Measurements from ENCODE around the gene PLD4. TPM values are rescaled to one million over a fixed set of nuclear protein-coding genes. Genes with fewer than 3 reads are reported as not detected.

Gene PLD4
- polyA plus RNA-seq, 3 donors = 12.2 to 15.5 (median 15.1) TPM

DNA sequence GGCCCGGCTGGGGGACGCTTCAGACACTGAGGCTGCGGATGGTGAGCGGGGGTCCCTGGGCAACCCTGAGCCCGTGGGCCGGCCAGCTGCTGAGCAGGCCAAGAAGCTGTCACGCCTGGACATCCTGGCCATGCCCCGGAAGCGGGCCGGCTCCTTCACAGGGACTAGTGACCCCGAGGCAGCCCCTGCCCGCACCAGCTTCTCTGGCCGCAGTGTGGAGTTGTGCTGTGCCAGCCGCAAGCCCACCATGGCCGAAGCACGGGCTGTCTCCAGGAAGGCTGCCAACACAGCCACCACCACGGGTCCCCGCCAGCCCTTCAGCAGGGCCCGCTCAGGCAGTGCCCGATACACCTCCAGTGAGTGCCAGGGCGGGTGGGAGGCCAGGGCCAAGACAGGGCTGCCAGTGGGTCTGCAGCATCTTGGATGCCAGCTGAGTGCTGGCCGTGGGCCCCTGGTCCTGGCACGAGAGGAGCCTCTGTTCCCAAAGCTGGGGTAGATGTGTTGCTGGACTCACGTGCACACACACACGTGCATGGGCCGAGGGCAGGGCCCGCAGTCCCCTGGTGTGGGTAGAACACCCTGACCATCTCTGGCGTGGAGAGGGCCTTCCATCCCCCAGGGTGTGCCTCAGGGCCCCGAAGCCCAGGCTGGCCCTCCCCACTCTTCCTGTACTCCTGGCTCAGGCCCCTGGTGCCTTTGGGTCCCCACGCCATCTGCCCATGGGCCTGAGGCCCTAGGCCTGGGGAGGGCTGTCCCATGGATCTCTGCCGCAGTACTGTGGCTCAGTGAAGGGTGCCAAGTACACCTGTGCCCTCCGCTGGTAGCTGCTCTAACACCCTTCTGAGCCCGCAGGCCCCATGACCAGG is 36.8 kb upstream of the PLD4 start:
- no peak overlapping the region for H3K4me3 Mint-ChIP-seq
- Histone ChIP-seq H3K4me1 (ENCODE audit: control insufficient read depth in 1 of 2, insufficient read depth in 2 of 2, low read length in 2 of 2) (no peaks in the 10 kb centered on the region), H3K27ac (ENCODE audit: low read depth in 1 of 2, low read length in 2 of 2) (no peak overlapping the region), H2AFZ (ENCODE audit: insufficient read depth, low read depth, low read length, poor library complexity, severe bottlenecking) (no peak overlapping the region), H3K36me3 (replicated peaks in 1 of 2; ENCODE audit: control insufficient read depth in 1 of 2, insufficient read depth in 2 of 2, low read length in 2 of 2) (no peaks in the 10 kb centered on the region), H3K4me3 (replicated peaks in 1 of 3; ENCODE audit: low read depth in 2 of 3, low read length in 3 of 3) (no peak overlapping the region), H3K9ac (ENCODE audit: insufficient read depth, low read length, poor library complexity, severe bottlenecking) (no peak overlapping the region), H3K9me3 (replicated peaks in 1 of 2; ENCODE audit: control insufficient read depth in 1 of 2, insufficient read depth in 1 of 2, low read length in 2 of 2) (no peaks in the 10 kb centered on the region), H3K79me2 (ENCODE audit: insufficient read depth, low read length) (no peaks in the 10 kb centered on the region), H4K20me1 (ENCODE audit: insufficient read depth, low read length) (no peaks in the 10 kb centered on the region), H3K4me2 (replicated peaks; ENCODE audit: extremely low read depth, low read length, poor library complexity, severe bottlenecking) (no peak overlapping the region), H3K27me3 (ENCODE audit: control insufficient read depth in 2 of 2, insufficient read depth in 2 of 2, low read length in 2 of 2) (no peaks in the 10 kb centered on the region)
- H3K9me3 Mint-ChIP-seq = peaks cover 0 to 2% (median 0%) of the 10 kb centered on the region in 7 donors
- no peaks in the 10 kb centered on the region for H3K36me3 Mint-ChIP-seq
- TF ChIP-seq, protein P1, sequence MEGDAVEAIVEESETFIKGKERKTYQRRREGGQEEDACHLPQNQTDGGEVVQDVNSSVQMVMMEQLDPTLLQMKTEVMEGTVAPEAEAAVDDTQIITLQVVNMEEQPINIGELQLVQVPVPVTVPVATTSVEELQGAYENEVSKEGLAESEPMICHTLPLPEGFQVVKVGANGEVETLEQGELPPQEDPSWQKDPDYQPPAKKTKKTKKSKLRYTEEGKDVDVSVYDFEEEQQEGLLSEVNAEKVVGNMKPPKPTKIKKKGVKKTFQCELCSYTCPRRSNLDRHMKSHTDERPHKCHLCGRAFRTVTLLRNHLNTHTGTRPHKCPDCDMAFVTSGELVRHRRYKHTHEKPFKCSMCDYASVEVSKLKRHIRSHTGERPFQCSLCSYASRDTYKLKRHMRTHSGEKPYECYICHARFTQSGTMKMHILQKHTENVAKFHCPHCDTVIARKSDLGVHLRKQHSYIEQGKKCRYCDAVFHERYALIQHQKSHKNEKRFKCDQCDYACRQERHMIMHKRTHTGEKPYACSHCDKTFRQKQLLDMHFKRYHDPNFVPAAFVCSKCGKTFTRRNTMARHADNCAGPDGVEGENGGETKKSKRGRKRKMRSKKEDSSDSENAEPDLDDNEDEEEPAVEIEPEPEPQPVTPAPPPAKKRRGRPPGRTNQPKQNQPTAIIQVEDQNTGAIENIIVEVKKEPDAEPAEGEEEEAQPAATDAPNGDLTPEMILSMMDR (IDR thresholded peaks at IDR 0.05) = no peak
- H3K4me1 Mint-ChIP-seq = no peaks in the 10 kb centered on the region
- intact Hi-C loops (cut with micrococcal nuclease) = no loop called here
- H3K27me3 Mint-ChIP-seq (ENCODE audit: low read depth in 3 of 3) = peaks cover 0 to 3% (median 1%) of the 10 kb centered on the region in 3 donors
- WGBS (ENCODE audit: insufficient coverage) = 91% methylated on average over 33 of the region's 33 CpGs
- no peak overlapping the region for H3K27ac Mint-ChIP-seq
- DNase-seq = no peak

DNA sequence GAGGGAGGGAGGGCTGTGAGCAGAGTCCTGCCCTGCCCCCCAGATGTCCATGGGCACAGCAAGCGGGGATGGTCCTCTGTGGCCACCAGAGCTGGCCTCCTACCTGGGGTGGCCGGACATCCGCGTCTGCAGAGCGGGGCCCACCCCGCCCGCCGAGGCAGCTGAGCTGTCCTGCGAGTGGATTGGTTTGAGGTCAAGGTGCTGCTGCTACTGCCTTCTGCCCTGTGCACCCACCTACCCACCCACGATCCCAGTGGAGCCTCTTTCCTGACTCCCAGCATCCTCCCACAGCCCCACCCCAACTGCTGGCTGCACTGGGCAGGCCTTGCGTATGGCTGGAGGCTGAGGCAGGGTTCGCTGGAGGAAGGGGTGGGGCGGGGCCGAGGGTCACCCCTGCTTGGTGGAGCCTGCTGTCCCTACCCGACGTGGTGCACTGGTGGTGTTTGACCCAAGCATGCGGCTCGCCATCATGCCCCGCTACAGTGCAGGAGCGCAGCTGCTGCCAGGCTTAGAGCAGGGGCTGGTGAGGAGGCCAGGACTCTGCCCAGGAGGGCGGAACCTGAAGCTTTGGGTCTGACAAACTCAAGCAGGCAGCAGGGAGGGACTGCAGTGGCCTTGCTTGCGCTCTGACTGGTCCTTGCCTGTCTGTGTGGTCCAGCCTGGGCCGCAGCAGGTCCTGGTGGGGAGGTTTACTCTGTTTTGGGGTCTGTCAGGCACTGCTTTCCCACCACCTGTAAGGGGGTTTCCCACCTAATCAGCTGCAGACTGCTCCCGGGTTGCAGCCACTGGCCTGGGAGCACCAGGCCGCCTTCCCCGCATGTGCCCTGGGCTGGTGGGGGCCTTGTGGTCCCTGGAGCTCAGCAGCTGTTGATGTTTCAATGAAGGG is 35.9 kb upstream of the PLD4 start:
- WGBS (ENCODE audit: insufficient coverage) = 99% methylated on average over 17 of the region's 26 CpGs
- H3K27me3 Mint-ChIP-seq (ENCODE audit: low read depth in 3 of 3) = peaks cover 0 to 4% (median 1%) of the 10 kb centered on the region in 3 donors

More for the DNA sequence above, 35.9 kb upstream of the PLD4 start:
- TF ChIP-seq, protein P1 (IDR thresholded peaks at IDR 0.05) = no peak
- no peak overlapping the region for H3K27ac Mint-ChIP-seq
- intact Hi-C loops (cut with micrococcal nuclease) = no loop called here
- H3K9me3 Mint-ChIP-seq = peaks cover 0 to 2% (median 0%) of the 10 kb centered on the region in 7 donors
- H3K36me3 ChIP-seq (replicated peaks in 1 of 2; ENCODE audit: control insufficient read depth in 1 of 2, insufficient read depth in 2 of 2, low read length in 2 of 2) = no peaks in the 10 kb centered on the region
- H4K20me1 ChIP-seq (ENCODE audit: insufficient read depth, low read length) = no peaks in the 10 kb centered on the region
- H3K79me2 ChIP-seq (ENCODE audit: insufficient read depth, low read length) = no peaks in the 10 kb centered on the region
- no peaks in the 10 kb centered on the region for H3K9me3 ChIP-seq (replicated peaks in 1 of 2; ENCODE audit: control insufficient read depth in 1 of 2, insufficient read depth in 1 of 2, low read length in 2 of 2)
- no peaks in the 10 kb centered on the region for H3K4me1 ChIP-seq (ENCODE audit: control insufficient read depth in 1 of 2, insufficient read depth in 2 of 2, low read length in 2 of 2)
- H2AFZ ChIP-seq (ENCODE audit: insufficient read depth, low read depth, low read length, poor library complexity, severe bottlenecking) = no peak overlapping the region
- H3K27me3 ChIP-seq (ENCODE audit: control insufficient read depth in 2 of 2, insufficient read depth in 2 of 2, low read length in 2 of 2) = no peaks in the 10 kb centered on the region
- H3K36me3 Mint-ChIP-seq = no peaks in the 10 kb centered on the region
- DNase-seq = no peak
- no peaks in the 10 kb centered on the region for H3K4me1 Mint-ChIP-seq
- H3K4me3 ChIP-seq (replicated peaks in 1 of 3; ENCODE audit: low read depth in 2 of 3, low read length in 3 of 3) = no peak overlapping the region
- no peak overlapping the region for H3K27ac ChIP-seq (ENCODE audit: low read depth in 1 of 2, low read length in 2 of 2)
- H3K4me3 Mint-ChIP-seq = no peak overlapping the region
- no peak overlapping the region for H3K9ac ChIP-seq (ENCODE audit: insufficient read depth, low read length, poor library complexity, severe bottlenecking)
- H3K4me2 ChIP-seq (replicated peaks; ENCODE audit: extremely low read depth, low read length, poor library complexity, severe bottlenecking) = no peak overlapping the region
